Stomach (tissue), 9 donors: ENCODE data around the gene FTO. TPM values are rescaled to one million over a fixed set of nuclear protein-coding genes. Genes with fewer than 3 reads are reported as not detected.

Source experiments
- DNase-seq, 2 donors: peaks; one replicate each; pipeline versions ENCODE4 v3.0.0 to v3.0.0-alpha.2; 2013 to 2019
- H3K27ac ChIP-seq, 5 donors: fragments of 200-600 bp in 4 of 5; sonication (generic) in 4 of 5; one replicate each; pipeline ENCODE4 v1.5.1; 2013 to 2019; ENCODE audit warnings: mild to moderate bottlenecking in 1 of 5, moderate library complexity in 1 of 5
- H3K27me3 ChIP-seq, 3 donors: fragments of 200-600 bp; sonication (generic); one replicate each; pipeline ENCODE4 v1.5.1; 2017 to 2019; ENCODE audit warnings: mixed run types in 1 of 3
- H3K36me3 ChIP-seq, 4 donors: fragments of 200-600 bp; sonication (generic); 1 replicate in 3 of 4; 2 replicates in 1 of 4; pipeline ENCODE4 v1.5.1; 2016 to 2019
- H3K4me1 ChIP-seq, 4 donors: fragments of 200-600 bp; sonication (generic); one replicate each; pipeline ENCODE4 v1.5.1; 2016 to 2019
- H3K4me3 ChIP-seq, 4 donors: fragments of 200-600 bp; sonication (generic) in 3 of 4; one replicate each; pipeline ENCODE4 v1.5.1; 2016 to 2019; ENCODE audit warnings: mild to moderate bottlenecking in 1 of 4
- H3K9me3 ChIP-seq, 4 donors: fragments of 200-600 bp; sonication (generic); one replicate each; pipeline ENCODE4 v1.5.1; 2016 to 2019
- CTCF ChIP-seq, 7 experiments: fragments of 450-650 bp in 4 of 7; fragments of 200-600 bp in 3 of 7; sonication (generic) in 3 of 7; IDR thresholded peaks; one replicate each; pipeline ENCODE4 v1.5.1; 2016 to 2019; ENCODE audit warnings: antibody characterized with exemption in 7 of 7, control low read depth in 2 of 7, mild to moderate bottlenecking in 1 of 7
- EP300 ChIP-seq: sonication (generic); formaldehyde crosslinking; IDR thresholded peaks from one replicate; pipeline ENCODE4 v1.6.1; 2017; ENCODE audit warnings: antibody characterized with exemption
- POLR2A ChIP-seq, 4 donors: fragments of 450-650 bp; IDR thresholded peaks; one replicate each; pipeline ENCODE4 v1.6.1; 2016; ENCODE audit warnings: antibody characterized with exemption in 4 of 4, control low read depth in 2 of 4, mild to moderate bottlenecking in 1 of 4, moderate library complexity in 1 of 4
- POLR2AphosphoS5 ChIP-seq, 3 donors: sonication (generic); formaldehyde crosslinking; IDR thresholded peaks; one replicate each; pipeline ENCODE4 v1.6.1; 2016; ENCODE audit warnings: antibody characterized with exemption in 3 of 3
- WGBS, 5 donors: extraction: QIAGEN DNeasy Blood & Tissue Kit in 3 of 5; methylation state at CpG; one replicate each; pipeline versions ENCODE4 v1.1.5 to v1.1.7; 2013 to 2018; 5-methylcytosine and 5-hydroxymethylcytosine counted together
- intact Hi-C: fragments of 100-400 bp; cut with DNase I; formaldehyde crosslinking; loops from one replicate; pipeline ENCODE4 v1.15.1; 2023; ENCODE audit warnings: low total_unique reads
- polyA plus RNA-seq, 3 donors: library from polyadenylated mRNA; stranded (reverse); fragments of 200-250 nt; gene quantifications; one replicate each; pipeline ENCODE4 v1.2.3, GENCODE V29; 2013
- total RNA-seq, 5 donors: library from RNA; depleted of rRNA; stranded (reverse); fragments of >200 nt; gene quantifications; one replicate each; pipeline versions ENCODE4 v1.1.0 to v1.2.3, GENCODE V29; 2014 to 2016
- donor health status: healthy with polysubstance abuse.
- donor health status: Bipolar disorder and iron deficiency.
- donor health status: healthy.

FTO gene
- total and polyA plus RNA-seq, 8 donors, result 9.3 to 88.7 (median 24.6) TPM

- Histone ChIP-seq H3K9me3 (no peaks in the 10 kb centered on the region), H3K4me3 (no peak overlapping the region), H3K4me1 (peaks cover 0 to 5% (median 0%) of the 10 kb centered on the region in 4 donors), H3K27ac (no peak overlapping the region), H3K27me3 (no peaks in the 10 kb centered on the region), H3K36me3 (no peaks in the 10 kb centered on the region)
- DNase-seq, result no peak
- intact Hi-C loops, result no loop called here
- WGBS, 5 donors, result 87 to 94% (median 89%) methylated on average over 5 of the region's 5 CpGs
- TF ChIP-seq POLR2A (IDR thresholded peaks at IDR 0.05) (no peak), CTCF (IDR thresholded peaks at IDR 0.05) (no peak), POLR2AphosphoS5 (IDR thresholded peaks at IDR 0.05) (no peak), EP300 (no peak)
Measured at GRCh38 chr16:53971616-53972015, 267.7 kb downstream of the FTO start.

- Histone ChIP-seq H3K9me3 (no peaks in the 10 kb centered on the region), H3K36me3 (no peaks in the 10 kb centered on the region), H3K27ac (no peak overlapping the region), H3K27me3 (no peaks in the 10 kb centered on the region), H3K4me3 (no peak overlapping the region), H3K4me1 (peaks cover 0 to 5% (median 0%) of the 10 kb centered on the region in 4 donors)
- WGBS, 5 donors, result 87 to 93% (median 91%) methylated on average over 3 to 4 of the region's 4 CpGs
- intact Hi-C loops, result no loop called here
- DNase-seq, result no peak
- TF ChIP-seq EP300 (no peak), POLR2AphosphoS5 (IDR thresholded peaks at IDR 0.05) (no peak), CTCF (IDR thresholded peaks at IDR 0.05) (no peak), POLR2A (IDR thresholded peaks at IDR 0.05) (no peak)
Measured at GRCh38 chr16:53973021-53973420, 269.1 kb downstream of the FTO start.

GRCh38 chr16:53974484-53975080, 270.6 kb downstream of the FTO start:
- peaks cover 0 to 5% (median 0%) of the 10 kb centered on the region in 4 donors for H3K4me1 ChIP-seq
- H3K27me3 ChIP-seq, result no peaks in the 10 kb centered on the region
- H3K9me3 ChIP-seq, result no peaks in the 10 kb centered on the region
- intact Hi-C loops, result no loop called here
- H3K27ac ChIP-seq, result no peak overlapping the region
- TF ChIP-seq CTCF (IDR thresholded peaks at IDR 0.05) (no peak), POLR2A (IDR thresholded peaks at IDR 0.05) (no peak), POLR2AphosphoS5 (IDR thresholded peaks at IDR 0.05) (no peak), EP300 (no peak)
- no peak overlapping the region for H3K4me3 ChIP-seq
- H3K36me3 ChIP-seq, result no peaks in the 10 kb centered on the region
- 68 to 79% (median 78%) methylated on average over 4 of the region's 4 CpGs for WGBS, 5 donors
- DNase-seq, result no peak

- no peak for TF ChIP-seq POLR2A (IDR thresholded peaks at IDR 0.05)
- no peak for TF ChIP-seq EP300
- TF ChIP-seq CTCF (IDR thresholded peaks at IDR 0.05), result no peak
- TF ChIP-seq POLR2AphosphoS5 (IDR thresholded peaks at IDR 0.05), result no peak
- no peaks in the 10 kb centered on the region for H3K4me1 ChIP-seq
- no peaks in the 10 kb centered on the region for H3K36me3 ChIP-seq
- WGBS, 5 donors, result 76 to 95% (median 84%) methylated on average over 3 of the region's 3 CpGs
- intact Hi-C loops, result no loop called here
- H3K9me3 ChIP-seq, result no peaks in the 10 kb centered on the region
- H3K27ac ChIP-seq, result no peak overlapping the region
- no peak for DNase-seq
- H3K27me3 ChIP-seq, result no peaks in the 10 kb centered on the region
- no peak overlapping the region for H3K4me3 ChIP-seq
Measured at GRCh38 chr16:53980675-53981074, 276.7 kb downstream of the FTO start.
